Osteocyte (in vitro differentiated cells): Measurements from ENCODE around the gene NCOA5. TPM values are rescaled to one million over a fixed set of nuclear protein-coding genes. Genes with fewer than 3 reads are reported as not detected.

ENCODE experiments used
- DNase-seq: peaks from one replicate; pipeline ENCODE4 v3.0.0; 2021; ENCODE audit warnings: mixed read lengths; ENCODE audit not compliant: unreplicated experiment; ENCODE audit errors: extremely low spot score
- H3K27ac Mint-ChIP-seq: one replicate; pipeline ENCODE4 v1.8.0; 2021; ENCODE audit warnings: mild to moderate bottlenecking, mixed read lengths; ENCODE audit not compliant: unreplicated experiment
- H3K27me3 Mint-ChIP-seq: one replicate; pipeline ENCODE4 v1.8.0; 2021; ENCODE audit warnings: mixed read lengths; ENCODE audit not compliant: unreplicated experiment
- H3K36me3 Mint-ChIP-seq: one replicate; pipeline ENCODE4 v1.8.0; 2021; ENCODE audit warnings: mixed read lengths; ENCODE audit not compliant: unreplicated experiment
- H3K4me1 Mint-ChIP-seq: one replicate; pipeline ENCODE4 v1.8.0; 2021; ENCODE audit warnings: mixed read lengths; ENCODE audit not compliant: unreplicated experiment
- H3K4me3 Mint-ChIP-seq: one replicate; pipeline ENCODE4 v1.8.0; 2021; ENCODE audit warnings: mild to moderate bottlenecking, moderate library complexity, mixed read lengths; ENCODE audit not compliant: unreplicated experiment
- H3K9me3 Mint-ChIP-seq: one replicate; pipeline ENCODE4 v1.8.0; 2021; ENCODE audit warnings: mixed read lengths; ENCODE audit not compliant: unreplicated experiment
- total RNA-seq: library from RNA; stranded (reverse); gene quantifications from 2 replicates; pipeline ENCODE4 v1.2.1, GENCODE V29; 2021
- TF ChIP-seq, protein P1 (sequence below): fragments of 200-600 bp; sonication (generic); IDR thresholded peaks from 2 replicates; pipeline ENCODE4 v1.5.0; 2021; ENCODE audit warnings: antibody characterized with exemption, mild to moderate bottlenecking, moderate library complexity

The NCOA5 gene
- total RNA-seq, 1 donor from 2014 or later, result 39.0 TPM

DNA sequence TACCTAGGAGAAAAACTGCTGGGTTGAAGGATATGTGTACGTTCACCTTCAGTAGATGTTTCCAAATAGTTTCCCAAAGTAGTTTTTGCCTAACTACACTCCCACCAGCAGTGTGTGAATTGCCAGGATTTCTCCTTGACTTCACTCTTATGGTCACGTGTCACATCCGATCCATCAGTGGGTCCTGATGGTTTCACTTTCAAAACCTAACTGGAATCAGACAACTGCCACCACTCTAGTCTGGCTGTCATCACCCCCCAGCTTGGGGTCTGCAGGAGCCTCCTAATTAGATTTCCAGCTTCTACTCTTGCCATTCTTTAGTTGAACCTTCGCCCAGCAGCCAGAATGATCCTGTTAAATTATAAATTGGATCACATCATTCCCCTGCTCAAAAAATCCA is 69.2 kb downstream of the NCOA5 start:
- TF ChIP-seq, protein P1, sequence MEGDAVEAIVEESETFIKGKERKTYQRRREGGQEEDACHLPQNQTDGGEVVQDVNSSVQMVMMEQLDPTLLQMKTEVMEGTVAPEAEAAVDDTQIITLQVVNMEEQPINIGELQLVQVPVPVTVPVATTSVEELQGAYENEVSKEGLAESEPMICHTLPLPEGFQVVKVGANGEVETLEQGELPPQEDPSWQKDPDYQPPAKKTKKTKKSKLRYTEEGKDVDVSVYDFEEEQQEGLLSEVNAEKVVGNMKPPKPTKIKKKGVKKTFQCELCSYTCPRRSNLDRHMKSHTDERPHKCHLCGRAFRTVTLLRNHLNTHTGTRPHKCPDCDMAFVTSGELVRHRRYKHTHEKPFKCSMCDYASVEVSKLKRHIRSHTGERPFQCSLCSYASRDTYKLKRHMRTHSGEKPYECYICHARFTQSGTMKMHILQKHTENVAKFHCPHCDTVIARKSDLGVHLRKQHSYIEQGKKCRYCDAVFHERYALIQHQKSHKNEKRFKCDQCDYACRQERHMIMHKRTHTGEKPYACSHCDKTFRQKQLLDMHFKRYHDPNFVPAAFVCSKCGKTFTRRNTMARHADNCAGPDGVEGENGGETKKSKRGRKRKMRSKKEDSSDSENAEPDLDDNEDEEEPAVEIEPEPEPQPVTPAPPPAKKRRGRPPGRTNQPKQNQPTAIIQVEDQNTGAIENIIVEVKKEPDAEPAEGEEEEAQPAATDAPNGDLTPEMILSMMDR, result no peak
- H3K4me1 Mint-ChIP-seq, result peaks cover 7% of the 10 kb centered on the region
- DNase-seq, result no peak
- no peak overlapping the region for H3K4me3 Mint-ChIP-seq
- H3K9me3 Mint-ChIP-seq, result no peaks in the 10 kb centered on the region
- no peaks in the 10 kb centered on the region for H3K36me3 Mint-ChIP-seq
- peaks cover 67% of the 10 kb centered on the region for H3K27me3 Mint-ChIP-seq
- no peak overlapping the region for H3K27ac Mint-ChIP-seq

DNA sequence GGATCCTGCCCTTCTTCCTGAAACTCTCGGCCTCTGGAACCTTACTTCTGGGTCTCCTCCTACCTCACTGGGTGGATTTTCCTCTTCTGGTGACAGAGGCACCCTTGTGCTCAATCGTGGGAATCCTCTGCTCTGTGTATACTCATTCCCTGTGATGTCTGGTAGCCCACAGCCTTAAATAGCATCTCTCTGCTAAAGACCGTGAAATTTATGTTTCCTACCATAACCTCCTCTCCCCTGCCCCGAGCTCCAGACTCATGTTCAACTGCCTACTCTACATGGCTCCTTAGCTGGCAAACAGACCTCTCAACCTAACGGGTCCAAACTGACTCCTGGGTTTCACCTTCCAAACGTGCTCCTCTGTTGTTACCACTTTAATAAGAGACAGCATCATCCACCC is 71.2 kb downstream of the NCOA5 start:
- Mint-ChIP-seq H3K4me1 (peaks cover 11% of the 10 kb centered on the region), H3K36me3 (no peaks in the 10 kb centered on the region), H3K27me3 (peaks cover 62% of the 10 kb centered on the region), H3K27ac (no peak overlapping the region), H3K9me3 (no peaks in the 10 kb centered on the region), H3K4me3 (no peak overlapping the region)
- no peak for DNase-seq
- TF ChIP-seq, protein P1, result no peak

- Mint-ChIP-seq H3K27me3 (peaks cover 57% of the 10 kb centered on the region), H3K36me3 (no peaks in the 10 kb centered on the region), H3K4me3 (no peak overlapping the region), H3K27ac (no peak overlapping the region), H3K4me1 (peaks cover 11% of the 10 kb centered on the region), H3K9me3 (no peaks in the 10 kb centered on the region)
- TF ChIP-seq, protein P1, result no peak
- DNase-seq, result no peak
These were observed 71.7 kb downstream of the NCOA5 start for GRCh38 chr20:46018112-46018511.

DNA sequence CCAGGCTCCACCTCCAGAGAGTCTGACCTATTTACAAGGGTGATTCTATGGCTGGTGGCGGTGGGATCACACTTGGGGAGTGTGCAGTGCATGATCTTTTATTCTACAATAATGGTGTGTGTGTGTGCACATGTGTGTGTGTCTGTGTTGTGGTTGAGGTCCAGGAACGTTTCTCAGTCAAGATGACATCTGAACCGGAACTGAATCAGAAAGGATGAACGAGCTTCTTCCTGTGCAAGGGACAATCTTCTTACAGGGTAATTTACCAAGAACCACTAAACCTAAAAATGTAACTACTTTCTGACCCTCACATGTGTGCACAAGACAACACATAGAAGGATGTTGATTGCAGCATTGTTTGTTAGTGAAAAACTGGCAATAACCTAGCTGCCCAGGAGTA is 72.5 kb downstream of the NCOA5 start:
- DNase-seq, result no peak
- Mint-ChIP-seq H3K27ac (no peak overlapping the region), H3K4me3 (no peak overlapping the region), H3K4me1 (peaks cover 7% of the 10 kb centered on the region), H3K9me3 (no peaks in the 10 kb centered on the region), H3K27me3 (peaks cover 57% of the 10 kb centered on the region), H3K36me3 (no peaks in the 10 kb centered on the region)
- TF ChIP-seq, protein P1, result no peak

DNA sequence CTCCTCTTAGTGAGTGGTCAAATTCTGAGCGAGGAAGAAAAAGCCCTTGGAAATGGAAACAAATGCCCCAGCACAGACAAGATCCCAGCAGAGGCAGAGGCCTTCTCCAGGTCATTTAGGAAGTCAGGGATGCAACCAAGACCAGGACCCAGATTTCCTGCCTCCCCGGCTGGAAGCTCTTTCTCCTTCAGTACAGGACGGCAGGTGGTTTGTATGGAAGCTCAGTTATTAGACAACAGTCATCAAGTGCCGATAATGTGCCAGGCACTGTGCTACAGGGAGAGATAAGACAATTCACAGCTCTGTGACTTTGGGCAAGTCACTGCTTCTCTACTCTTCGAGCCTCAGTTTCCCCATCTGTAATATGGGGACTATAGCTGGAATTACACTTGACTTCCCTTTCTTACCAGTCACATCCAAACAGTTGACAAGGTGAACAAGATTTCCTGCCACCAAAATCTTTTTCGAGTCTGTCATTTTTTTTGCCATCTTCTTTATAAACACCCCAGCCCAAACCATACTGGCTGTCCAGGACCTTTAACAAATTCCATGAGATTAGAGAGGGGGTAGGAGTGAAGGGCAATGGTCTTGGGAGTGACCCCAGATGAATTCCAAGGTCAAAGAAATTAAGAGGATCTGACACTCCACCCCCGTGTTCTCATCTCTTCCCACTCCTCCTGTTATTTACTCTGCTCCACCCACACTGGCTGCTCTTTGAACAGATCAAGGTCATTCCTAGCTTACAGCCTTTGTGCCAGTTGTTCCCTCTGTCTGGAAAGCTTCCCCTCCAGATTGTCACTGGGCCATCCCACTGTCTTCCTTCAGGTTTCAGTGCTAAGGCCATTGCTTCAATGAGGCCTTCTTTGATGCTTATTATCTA is 75.0 kb downstream of the NCOA5 start:
- no peaks in the 10 kb centered on the region for H3K9me3 Mint-ChIP-seq
- TF ChIP-seq, protein P1, result no peak
- no peak overlapping the region for H3K27ac Mint-ChIP-seq
- peaks cover 4% of the 10 kb centered on the region for H3K4me1 Mint-ChIP-seq
- H3K27me3 Mint-ChIP-seq, result peaks cover 52% of the 10 kb centered on the region
- H3K36me3 Mint-ChIP-seq, result no peaks in the 10 kb centered on the region
- H3K4me3 Mint-ChIP-seq, result no peak overlapping the region
- DNase-seq, result no peak
